ENCODE measurements around the gene EN1.

EN1 gene

DNA sequence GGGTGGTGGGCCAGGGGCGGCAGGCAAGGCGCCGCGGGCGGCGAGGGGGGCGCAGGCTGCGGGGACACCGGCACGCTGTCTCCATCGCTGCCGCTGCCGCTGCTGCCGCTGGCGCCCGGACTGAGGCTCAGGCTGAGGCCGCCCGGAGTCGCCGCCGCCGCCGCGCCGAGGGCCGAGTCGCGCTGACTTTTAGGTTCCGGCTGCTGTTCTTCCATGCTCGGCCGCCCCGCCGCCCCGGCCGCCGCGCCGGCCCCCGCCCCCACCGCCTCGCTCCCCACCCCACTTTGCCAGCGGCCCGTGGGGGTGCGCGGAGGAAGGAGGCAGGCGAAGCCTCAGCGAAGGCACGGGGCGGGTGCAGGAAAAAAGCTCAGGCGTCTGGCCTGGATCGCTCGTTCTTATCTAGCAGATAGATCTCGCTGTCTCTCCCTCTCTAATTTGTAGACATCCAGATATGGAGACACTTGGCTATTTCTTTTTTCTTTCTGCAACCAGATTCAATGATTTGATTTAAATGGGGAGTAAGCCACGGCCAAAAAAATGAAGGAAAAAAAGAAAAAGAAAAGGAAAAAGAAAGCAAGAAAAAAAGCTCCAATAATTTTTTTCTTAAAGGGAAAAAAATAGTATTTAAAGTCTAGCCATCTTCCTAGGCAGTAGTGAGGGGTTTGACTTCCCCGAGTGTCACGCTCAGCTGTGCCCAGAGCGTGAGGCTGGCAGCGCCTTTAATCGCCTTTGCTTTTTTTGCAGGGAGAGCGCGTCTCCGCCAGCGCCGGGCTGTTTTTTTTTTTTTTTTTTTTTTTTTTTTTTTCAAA is at the start of gene EN1:
Gene EN1 (minus strand): TSS at position 696 of the 809 bp plus-strand sequence. CDS start 481 bp downstream, at position 215.
- no peak for DNase-seq (ENCODE audit: low read depth)

DNA sequence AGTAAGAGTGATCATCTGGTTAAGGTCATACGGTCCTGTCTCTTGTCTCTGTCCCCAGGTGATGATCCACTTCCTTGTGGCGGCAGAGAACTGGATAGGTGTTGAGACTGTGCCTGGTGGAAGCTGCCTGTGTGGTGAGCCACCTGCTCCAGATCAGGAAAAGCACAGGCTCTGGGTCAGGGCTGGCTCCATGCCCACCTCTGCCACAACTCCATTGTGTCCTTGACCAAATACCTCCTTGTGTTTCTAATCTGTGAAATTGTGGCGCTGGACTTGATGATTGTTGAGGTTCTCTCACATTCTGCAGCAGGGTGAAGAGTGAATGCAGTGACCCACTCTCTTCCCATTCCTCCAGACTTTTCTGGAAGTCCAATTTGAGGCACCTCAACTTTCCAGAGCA is 45.7 kb upstream of the EN1 start:
- no peak for DNase-seq (ENCODE audit: low read depth)

DNA sequence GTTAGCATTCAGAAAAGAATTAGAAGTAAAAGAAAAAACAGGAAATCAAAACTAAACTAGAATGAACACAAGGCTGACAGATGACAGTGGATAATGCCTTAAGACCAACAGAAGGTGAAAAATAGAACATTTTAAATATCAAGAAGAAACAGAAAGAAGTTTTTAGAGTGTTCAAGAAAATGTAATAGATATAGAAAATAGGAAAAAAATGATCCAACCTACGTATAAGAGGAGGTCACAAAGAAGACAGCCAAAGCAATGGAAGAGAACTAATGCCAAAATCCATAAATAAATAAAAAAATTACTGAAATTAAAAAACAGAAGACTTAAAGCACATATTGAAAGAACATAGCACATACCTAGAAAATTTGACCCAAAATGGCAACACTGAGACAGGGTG is 42.5 kb upstream of the EN1 start:
- no peak for DNase-seq (ENCODE audit: low read depth)

DNA sequence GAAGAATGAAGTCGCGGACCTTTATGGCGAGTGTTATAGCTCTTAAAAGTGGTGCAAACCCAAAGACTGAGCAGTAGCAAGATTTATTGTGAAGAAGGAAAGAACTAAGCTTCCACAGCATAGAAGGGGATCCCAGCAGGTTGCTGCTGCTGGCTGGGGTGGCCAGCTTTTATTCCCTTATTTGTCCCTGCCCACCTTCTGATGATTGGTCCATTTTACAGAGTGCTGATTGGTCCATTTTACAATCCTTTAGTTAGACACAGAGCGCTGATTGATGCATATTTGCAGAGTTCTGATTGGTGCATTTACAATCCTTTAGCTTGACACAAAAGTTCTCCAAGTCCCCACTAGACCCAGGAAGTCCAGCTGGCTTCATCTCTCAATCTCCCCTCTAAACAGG is 36.3 kb upstream of the EN1 start:
- no peak for DNase-seq (ENCODE audit: low read depth)

DNA sequence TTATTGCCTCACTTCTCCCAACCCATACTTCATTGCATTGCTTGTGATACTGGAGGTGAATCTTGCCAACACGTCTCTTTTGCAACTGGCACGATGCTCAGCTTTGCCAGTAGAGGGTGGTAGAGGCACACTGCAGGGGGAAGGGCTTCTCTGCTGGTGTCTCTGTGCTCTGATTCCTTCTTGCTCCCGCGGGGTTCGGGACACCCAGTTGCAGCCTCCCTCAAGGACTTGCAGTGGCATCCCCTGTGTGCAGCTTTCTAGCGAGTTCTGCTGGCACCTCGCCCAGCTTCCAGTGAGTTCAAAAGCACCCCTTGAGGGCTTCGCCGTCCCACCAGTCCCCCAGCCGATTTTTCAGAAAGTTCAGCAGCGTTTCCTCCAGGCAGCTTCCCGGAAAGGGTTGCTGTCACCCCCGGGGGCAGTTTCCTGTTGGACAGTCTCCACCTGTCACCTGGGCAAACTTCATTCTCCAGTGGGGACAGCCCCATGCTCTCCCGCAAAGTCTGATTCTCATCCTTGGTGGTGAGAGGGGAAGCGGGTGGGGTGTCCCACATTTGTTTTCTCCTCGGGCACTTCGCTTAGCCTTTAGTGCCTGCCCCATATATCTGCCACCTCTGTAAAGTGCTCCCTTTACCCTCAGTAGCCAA is 35.4 kb upstream of the EN1 start:
- DNase-seq (ENCODE audit: low read depth), result peak; percentile 25

DNA sequence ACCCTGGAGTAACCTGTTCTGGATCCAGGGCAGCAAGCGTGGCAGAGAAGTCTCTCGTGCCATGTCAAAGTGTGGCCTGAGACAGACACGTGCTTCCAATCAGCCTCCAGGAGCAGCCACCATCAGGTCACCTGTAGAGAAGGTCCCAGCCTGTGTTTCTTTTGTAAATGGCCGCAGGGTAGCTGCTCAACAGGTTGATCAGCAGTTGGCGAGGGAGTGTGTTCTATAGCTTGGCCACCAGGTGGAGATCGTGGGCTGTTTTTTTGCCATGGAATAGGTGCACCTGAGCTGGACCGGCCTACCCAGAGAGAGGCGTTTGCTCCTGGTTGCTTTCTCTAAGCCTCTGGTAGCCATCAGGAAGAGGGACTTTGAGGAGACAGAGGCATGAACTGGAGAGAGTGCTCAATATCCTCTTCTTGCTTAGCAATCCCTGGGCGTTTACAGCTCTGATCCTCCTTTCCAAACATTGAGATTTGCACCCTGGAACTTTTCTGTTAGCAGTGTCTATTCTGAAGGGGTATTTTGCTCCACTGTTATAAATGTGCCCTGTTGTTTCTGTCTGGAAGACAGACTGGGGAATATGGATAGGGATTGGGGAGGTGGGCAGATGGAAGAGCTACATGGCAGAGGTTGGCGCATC is 34.2 kb upstream of the EN1 start:
- DNase-seq (ENCODE audit: low read depth), result peak; percentile 40

DNA sequence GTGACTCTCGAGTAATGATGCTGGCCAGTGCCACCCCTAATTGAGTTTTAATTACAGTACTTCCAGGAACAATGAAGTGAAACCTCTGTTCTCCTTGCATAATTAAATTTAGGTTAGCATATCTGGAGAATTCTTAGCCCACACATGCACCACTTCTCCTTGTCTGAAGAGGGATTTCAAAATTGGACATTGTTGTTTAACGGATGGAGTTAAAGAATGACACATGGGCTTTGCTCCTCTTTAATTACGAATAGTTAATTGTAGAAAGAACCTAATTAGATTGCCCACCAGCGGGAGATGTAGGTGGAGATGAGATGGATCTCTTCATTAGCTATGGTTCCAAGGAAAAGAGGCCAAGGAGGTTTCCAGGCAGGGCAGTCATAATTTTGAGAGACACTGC is 33.1 kb upstream of the EN1 start:
- no peak for DNase-seq (ENCODE audit: low read depth)

DNA sequence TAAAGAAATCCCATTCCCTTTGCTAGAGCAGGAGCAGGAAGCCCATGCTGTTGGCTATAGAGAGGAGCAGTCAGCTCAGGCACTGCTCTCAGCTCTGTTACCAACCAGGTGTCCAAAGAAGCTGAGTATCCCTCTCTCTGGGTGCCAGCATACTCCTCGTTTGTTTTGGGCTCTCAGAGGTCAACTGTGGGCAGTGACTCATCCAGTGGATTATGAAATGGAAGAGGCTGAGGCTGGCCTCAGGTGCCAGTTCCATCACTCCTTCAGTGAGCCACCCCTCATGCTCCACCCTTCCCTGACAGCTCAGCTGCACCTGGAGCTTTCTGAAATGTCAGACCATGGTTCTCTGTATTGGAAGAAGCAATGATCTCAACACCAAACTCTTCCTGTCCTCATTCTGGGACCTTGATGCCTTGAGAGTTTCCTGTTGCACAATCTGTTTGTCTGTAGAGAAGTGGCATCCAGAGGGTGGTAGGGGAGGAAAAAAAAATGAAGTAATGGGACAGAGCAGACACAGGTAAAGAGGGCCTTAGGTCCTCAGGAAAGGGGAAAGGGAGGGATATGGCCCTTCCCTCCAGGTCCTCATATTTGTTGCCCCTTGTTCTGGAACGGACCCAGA is 31.2 kb upstream of the EN1 start:
- DNase-seq (ENCODE audit: low read depth), result no peak

DNA sequence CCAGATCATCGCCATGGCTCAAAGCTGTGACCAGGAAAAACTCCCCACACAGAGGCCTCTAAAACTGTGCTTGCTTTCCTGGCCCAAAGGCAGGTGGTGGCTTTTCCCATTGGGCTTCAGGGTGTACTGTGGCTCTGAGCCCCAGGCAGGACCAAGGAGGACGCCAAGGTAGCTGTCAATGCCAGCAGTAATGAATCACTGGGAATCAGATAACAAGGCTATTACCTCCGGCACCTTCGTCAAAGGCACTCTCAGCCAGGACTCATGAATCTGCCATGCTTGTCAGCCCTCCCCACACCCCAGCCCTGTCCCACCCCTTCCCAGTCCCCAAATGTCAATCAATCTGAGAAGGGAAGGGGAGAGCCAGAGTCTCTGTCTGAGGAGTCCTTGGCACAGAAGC is 27.9 kb upstream of the EN1 start:
- DNase-seq (ENCODE audit: low read depth), result no peak

DNA sequence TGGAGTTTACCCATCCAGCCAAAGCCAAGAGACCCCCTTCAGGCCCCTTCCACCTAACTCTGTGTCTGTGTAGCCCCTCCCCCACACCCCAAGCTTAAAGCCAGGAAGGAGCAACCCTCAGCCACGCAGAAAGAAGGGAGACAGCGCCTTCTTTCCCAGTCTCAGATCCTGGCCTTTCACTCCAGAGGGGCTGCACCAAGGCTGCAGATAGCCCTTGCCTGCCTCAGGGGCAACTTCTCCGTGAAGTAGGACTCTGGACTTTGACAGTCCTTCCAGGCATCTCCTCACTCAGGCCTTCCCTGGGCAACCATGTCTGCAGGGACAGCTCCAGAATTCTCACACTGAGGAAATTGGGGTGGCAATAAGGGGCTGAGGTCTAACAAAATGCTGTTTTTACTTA is 26.9 kb upstream of the EN1 start:
- no peak for DNase-seq (ENCODE audit: low read depth)

DNA sequence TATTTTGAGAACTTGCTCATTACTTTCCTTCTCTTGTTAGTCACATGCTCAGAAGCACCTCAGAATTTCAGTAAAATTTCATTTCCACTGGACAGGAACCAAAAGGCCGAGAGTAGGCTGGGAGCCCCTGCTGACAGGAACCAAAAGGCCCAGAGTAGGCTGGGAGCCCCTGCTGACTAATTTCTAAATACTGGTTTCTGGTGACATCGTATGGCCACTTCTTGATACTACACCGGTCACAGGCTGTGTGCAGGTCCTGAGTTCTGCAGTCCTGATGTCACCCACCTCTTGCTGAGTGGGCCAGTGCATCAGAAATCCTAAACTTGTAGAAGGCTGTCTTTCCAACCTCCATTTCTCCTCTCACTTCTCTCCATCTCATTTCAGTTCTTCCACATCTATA is 17.7 kb upstream of the EN1 start:
- no peak for DNase-seq (ENCODE audit: low read depth)

DNA sequence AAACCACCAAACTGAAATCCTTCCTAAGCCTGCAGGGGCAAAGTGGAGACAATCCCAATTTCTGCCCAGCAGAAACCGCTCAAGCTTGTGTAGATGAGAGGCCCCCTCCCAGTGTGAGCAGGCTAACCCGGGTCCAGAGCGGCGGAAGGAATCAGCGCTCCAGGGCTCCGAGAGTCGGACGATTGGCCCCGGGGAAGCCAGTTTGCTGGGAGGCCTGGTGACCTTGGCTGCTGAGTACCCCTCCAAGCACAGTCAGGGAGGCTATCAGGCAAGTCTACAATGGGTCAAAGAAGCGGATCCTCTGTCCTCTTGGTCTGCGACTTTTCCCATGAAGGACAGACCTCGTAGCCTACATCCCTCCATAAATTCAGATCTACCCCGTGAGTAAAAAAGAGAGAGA is 16.8 kb upstream of the EN1 start:
- DNase-seq (ENCODE audit: low read depth), result no peak

DNA sequence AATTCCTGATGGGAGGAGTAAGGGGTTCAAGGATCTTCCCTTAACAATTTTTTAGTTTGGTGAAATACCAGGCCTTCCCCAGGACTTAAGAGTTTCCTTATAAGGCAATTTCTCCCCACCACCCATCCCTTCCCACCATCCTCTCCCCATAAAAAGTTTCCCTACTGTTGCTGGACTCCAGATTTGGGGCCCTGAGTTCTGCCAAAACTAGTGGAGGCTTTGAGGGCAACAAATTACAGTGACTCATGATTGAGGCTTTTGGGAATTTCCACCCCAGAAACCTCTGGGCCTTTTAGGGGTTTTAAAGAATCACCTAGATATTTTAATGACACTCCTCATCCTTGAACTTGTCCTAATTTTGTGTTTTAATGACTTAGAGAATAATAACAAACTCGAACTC is 14.3 kb upstream of the EN1 start:
- DNase-seq (ENCODE audit: low read depth), result no peak

DNA sequence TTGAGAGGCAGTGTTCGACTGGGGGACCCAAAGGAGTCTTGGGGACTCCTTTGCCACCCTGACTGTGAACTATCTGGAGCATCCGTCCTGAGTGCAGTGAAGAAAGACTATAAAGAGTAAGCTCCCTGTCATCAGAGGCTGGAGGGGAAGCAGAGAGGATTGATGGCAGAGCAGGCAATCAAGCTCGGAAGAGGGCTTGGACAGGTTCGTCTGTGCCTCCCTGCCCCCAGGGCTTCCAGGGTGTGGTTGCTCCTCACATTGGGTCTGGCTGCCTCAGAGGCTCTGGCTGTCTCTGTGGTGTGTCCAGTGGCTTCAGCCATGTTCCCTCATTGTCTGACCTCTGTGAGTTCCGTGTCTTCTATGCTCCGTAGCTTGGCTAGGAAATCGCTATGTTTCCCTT is 13.8 kb upstream of the EN1 start:
- no peak for DNase-seq (ENCODE audit: low read depth)

DNA sequence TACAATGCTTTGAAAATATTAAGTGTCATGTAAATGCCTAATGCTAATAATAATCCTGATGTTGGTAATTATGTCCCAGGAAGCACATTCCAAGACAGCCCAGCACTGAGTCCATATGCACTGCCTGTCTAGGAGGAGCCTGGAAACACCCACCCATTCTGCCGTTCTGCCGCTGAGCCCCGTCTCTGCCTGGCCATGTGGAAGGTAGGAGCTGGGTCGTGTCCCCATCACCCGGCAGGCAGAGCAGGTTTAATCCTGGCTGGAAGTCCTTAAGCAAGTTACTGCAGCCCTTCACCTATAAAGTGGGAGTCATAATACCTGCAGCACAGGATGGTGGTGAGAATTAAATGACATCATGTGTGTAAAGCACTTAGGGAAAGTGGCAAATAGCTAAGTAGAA is 13.1 kb upstream of the EN1 start:
- DNase-seq (ENCODE audit: low read depth), result no peak

DNA sequence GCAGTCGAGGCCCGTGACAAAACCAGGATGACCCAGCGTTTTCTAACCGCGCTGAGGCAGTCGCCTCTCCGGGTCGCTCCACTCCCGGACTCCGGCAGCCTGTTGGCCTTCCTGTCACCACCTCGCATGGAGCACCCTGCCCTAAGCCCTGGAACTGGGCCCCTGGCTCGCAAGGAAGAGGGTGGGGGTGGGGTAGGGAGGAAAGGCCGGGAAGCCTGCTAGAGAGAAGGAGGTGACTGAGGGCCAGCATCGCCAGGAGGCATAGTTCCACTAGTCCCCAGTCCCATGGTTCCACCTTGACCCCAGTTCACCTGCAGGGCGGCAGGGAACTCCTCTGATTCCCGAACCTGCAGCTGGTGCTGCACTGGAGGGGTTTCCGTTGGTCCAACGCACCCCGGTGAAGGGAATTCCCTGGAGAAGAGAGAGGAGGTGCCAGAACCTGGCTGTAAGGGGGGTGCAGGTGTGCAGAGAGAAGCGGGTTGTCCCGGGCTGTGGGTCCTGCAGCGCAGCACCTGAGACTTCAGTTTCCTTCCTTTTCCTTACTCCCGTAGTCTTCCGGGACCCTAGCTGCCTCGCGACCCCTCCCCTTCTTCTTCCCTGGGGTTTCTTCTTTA is 11.8 kb upstream of the EN1 start:
- DNase-seq (ENCODE audit: low read depth), result no peak

DNA sequence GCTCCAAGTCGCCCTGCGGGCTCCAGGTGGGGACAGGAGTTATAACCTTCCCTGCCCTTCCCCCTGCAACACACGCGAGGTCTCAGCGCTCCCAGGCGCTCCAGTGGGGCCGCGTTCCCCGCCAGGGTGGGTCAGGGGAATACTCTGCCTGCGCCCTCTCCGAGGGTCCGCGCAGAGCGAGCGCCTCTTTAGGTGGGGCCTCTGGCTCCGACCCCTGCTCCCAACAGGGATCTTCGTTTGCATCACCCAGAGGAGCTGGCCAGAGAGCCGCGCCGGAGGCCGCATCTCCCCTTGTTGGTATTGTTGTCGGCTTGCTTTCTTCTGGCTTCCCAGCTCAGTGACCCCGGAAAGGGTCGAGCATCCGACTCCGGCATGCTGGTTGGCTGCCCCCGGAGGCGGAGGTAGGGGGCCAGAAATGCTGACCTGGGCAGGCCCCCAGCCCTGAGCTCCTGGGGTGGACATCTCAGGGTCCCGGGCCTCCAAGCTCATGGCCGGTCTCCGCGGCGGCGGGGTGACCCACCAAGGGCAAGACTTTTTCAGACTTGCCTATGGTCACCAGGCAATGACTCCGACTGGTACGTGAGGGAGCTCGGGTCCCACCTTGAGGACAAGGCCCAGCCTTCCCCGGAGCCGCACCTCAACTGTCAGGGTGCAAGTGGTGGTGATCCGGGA is 11.2 kb upstream of the EN1 start:
- no peak for DNase-seq (ENCODE audit: low read depth)

DNA sequence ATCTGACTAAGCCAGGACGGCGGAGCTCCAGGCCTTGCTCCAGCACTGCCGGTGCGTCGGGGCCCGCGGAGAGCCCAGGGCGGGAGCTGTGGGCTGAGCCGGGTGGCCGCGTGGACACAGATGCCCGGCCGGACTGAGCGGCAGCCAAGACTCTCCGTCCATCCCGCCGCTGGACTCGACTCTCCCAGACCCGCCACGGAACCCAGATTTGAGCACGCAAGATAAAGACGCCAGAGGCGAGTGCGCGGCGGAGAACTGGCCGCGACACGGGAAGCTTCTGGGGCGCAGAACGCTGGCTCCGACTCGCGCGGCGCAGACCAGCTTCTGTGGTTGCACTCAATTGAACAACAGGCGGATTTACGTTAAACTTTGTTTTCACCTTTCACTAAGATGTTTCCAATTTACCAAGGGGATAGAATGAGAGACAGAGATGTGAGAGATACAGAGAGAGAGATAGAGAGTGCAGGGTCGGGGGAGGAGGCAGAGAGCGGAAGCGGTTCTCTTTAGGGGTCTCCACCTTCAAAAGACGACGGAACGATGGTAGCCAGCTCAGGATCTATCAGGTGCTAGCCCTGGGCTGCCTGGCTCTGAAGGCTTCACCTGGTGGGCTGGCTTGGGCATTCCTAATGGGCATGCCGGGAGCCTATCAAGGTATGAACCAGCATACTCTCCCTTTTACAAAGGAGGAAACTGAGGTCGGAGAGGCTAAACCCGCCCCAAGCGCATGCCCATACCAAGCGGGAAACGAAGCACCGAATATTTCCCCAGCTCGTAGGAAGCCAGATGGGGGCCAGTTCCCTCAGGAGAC is 10.4 kb upstream of the EN1 start:
- no peak for DNase-seq (ENCODE audit: low read depth)

DNA sequence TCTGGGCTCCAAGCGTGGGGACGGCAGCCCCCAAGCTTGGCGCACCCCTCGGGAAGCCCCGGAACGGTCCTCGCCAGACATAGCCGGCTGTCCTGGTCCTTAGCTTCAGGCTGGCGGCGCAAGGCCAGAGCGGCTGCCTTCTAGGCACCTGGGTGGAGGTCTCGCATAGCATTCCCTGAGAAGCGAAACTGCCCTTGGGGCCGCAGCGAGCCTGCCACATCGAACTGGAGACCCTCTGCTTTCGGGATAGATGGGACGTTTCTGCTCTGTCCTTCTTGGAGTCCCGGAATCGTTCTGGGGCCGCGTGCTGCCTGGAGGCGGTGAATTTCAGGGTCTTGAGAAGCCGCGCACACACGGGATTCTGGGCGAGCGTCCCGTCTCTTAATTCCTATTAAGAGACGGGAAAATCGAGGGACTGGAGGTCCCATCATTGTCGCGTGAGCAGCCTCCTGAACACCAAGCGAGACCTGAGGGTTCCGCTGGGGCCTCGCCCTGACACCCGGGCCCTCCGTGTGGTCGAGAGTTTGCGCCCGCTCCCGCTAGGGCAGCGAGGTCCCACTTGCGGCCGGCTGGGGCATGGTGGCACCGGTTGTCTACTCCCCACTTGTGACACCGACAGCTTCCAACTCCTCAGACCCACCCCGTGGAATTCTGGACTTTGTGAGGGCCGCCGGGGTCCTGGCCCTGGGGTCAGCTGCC is 9.7 kb upstream of the EN1 start:
- DNase-seq (ENCODE audit: low read depth), result no peak

DNA sequence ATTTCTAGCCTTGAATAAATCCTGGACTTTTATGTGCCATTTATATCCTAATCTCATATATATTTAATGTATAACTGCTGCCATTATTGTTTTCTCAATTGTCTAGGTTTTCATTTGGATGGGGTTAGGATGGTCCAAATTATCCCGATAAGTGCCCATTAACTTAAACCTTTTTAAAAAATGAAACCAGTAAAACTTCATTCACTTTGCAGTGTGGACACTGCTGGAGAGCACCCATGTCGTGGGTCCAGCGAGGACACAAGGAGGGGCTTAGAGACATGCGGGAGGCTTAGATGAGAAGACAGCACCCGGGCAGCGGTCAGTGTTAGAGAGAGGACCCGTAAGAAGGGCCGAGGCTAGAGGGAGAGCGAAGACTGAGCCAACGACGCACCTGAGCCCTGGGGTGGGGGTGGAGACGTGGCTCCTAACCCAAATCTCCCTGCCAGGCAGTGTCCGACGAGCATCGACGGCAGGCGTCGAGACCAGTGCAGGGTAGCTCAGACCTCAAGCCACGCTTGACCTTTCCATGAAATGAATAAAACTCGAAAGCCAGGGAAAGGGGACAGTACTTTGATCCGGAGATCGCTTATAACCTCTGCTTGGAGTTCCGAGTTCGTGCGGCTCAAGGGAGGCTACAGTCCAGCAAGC is 9.0 kb upstream of the EN1 start:
- no peak for DNase-seq (ENCODE audit: low read depth)
